Fibroblast of lung (primary cell): ENCODE data around the gene KCNE3. TPM values are rescaled to one million over a fixed set of nuclear protein-coding genes. Genes with fewer than 3 reads are reported as not detected.

Experiments used
- DNase-seq, 2 donors: peaks; one replicate each; pipeline versions ENCODE4 v3.0.0 to v3.0.0-alpha.2; 2010; ENCODE audit warnings: low read depth in 2 of 2
- H2AFZ ChIP-seq: 2 replicates; pipeline ENCODE4 v1.5.1; 2012; ENCODE audit warnings: low read length, control low read depth, inconsistent platforms
- H3K27ac ChIP-seq: 2 replicates; pipeline ENCODE4 v1.5.1; 2011; ENCODE audit warnings: low read length, control low read depth; ENCODE audit not compliant: insufficient read depth
- H3K27me3 ChIP-seq: 2 replicates; pipeline ENCODE4 v1.5.1; 2011; ENCODE audit warnings: mild to moderate bottlenecking, low read length; ENCODE audit not compliant: control insufficient read depth, insufficient read depth
- H3K36me3 ChIP-seq: 2 replicates; pipeline ENCODE4 v1.5.1; 2011; ENCODE audit warnings: low read length; ENCODE audit not compliant: control insufficient read depth, insufficient read depth
- H3K4me1 ChIP-seq: 2 replicates; pipeline ENCODE4 v1.5.1; 2011; ENCODE audit warnings: low read length; ENCODE audit not compliant: control insufficient read depth, insufficient read depth; ENCODE audit errors: extremely low read depth
- H3K4me2 ChIP-seq: 2 replicates; pipeline ENCODE4 v1.5.1; 2011; ENCODE audit warnings: low read length, control low read depth; ENCODE audit not compliant: insufficient read depth; ENCODE audit errors: extremely low read depth
- H3K4me3 ChIP-seq, 4 experiments: fragments of 200-600 bp in 1 of 4; sonication (generic) in 1 of 4; replicated peaks in 1 of 4; 2 replicates each; pipeline ENCODE4 v1.5.1; 2011 to 2016; ENCODE audit warnings: low read length in 4 of 4, low read depth in 3 of 4, mild to moderate bottlenecking in 3 of 4, control low read depth in 2 of 4, inconsistent platforms in 1 of 4, mixed read lengths in 1 of 4; ENCODE audit not compliant: insufficient read depth in 1 of 4; ENCODE audit errors: control extremely low read depth in 1 of 4
- H3K79me2 ChIP-seq: 2 replicates; pipeline ENCODE4 v1.5.1; 2012; ENCODE audit warnings: mild to moderate bottlenecking, low read length, inconsistent platforms; ENCODE audit not compliant: control insufficient read depth, insufficient read depth
- H3K9ac ChIP-seq: 2 replicates; pipeline ENCODE4 v1.5.1; 2011; ENCODE audit warnings: mild to moderate bottlenecking, low read length, control low read depth; ENCODE audit not compliant: insufficient read depth
- H3K9me3 ChIP-seq: 2 replicates; pipeline ENCODE4 v1.5.1; 2012; ENCODE audit warnings: low read depth, low read length; ENCODE audit not compliant: control insufficient read depth, insufficient read depth
- H4K20me1 ChIP-seq: 2 replicates; pipeline ENCODE4 v1.5.1; 2011; ENCODE audit warnings: low read length; ENCODE audit not compliant: control insufficient read depth, insufficient read depth; ENCODE audit errors: extremely low read depth
- CTCF ChIP-seq, 2 donors: IDR thresholded peaks in 1 of 2; conservative IDR thresholded peaks in 1 of 2; 1 replicate in 1 of 2; 2 replicates in 1 of 2; pipeline ENCODE4 v1.5.1; 2011 to 2012; ENCODE audit warnings: low read length in 2 of 2, control low read depth in 1 of 2, inconsistent platforms in 1 of 2, low read depth in 1 of 2, mild to moderate bottlenecking in 1 of 2
- EZH2 ChIP-seq: IDR thresholded peaks from 2 replicates; pipeline ENCODE4 v1.5.1; 2012; ENCODE audit warnings: low read length, control low read depth, mild to moderate bottlenecking; ENCODE audit errors: missing control alignments
- polyA plus RNA-seq, 2 donors: library from polyadenylated mRNA; depleted of rRNA in 1 of 2; stranded (reverse) in 1 of 2; unstranded in 1 of 2; fragments of >200 nt; gene quantifications; 2 replicates each; pipeline ENCODE4 v1.2.1, GENCODE V29; 2011 to 2012; ENCODE audit warnings: missing spikeins in 1 of 2
- total RNA-seq: library from RNA; depleted of rRNA; stranded (reverse); fragments of >200 nt; gene quantifications from 2 replicates; pipeline ENCODE4 v1.2.1, GENCODE V29; 2014

Gene KCNE3
- total and polyA plus RNA-seq, 2 donors (not counting 1 experiment from before 2014, with no cell fraction given) = 0.25 to 6.4 TPM

- TF ChIP-seq CTCF (conservative IDR thresholded peaks at IDR 0.05 in 1 of 2, IDR thresholded peaks at IDR 0.05 in 1 of 2; ENCODE audit: low read depth in 1 of 2, low read length in 2 of 2) (no peak), EZH2 (no peak)
- no peak for DNase-seq
- Histone ChIP-seq H3K79me2 (no peaks in the 10 kb centered on the region), H3K4me2 (no peak overlapping the region), H3K9me3 (no peaks in the 10 kb centered on the region), H4K20me1 (no peaks in the 10 kb centered on the region), H3K4me1 (no peaks in the 10 kb centered on the region), H3K36me3 (no peaks in the 10 kb centered on the region), H3K4me3 (no peak overlapping the region), H3K27me3 (no peaks in the 10 kb centered on the region), H3K9ac (no peak overlapping the region), H2AFZ (no peak overlapping the region), H3K27ac (no peak overlapping the region)
These were observed 54.5 kb downstream of the KCNE3 start for GRCh38 chr11:74412733-74413359.

- H3K9me3 ChIP-seq = no peaks in the 10 kb centered on the region
- H3K79me2 ChIP-seq = no peaks in the 10 kb centered on the region
- H3K4me1 ChIP-seq = no peaks in the 10 kb centered on the region
- H3K4me3 ChIP-seq = no peak overlapping the region
- H2AFZ ChIP-seq = no peak overlapping the region
- no peaks in the 10 kb centered on the region for H3K27me3 ChIP-seq
- TF ChIP-seq CTCF (conservative IDR thresholded peaks at IDR 0.05 in 1 of 2, IDR thresholded peaks at IDR 0.05 in 1 of 2; ENCODE audit: low read depth in 1 of 2, low read length in 2 of 2) (no peak), EZH2 (no peak)
- H3K27ac ChIP-seq = no peak overlapping the region
- no peaks in the 10 kb centered on the region for H3K36me3 ChIP-seq
- H3K9ac ChIP-seq = no peak overlapping the region
- no peak for DNase-seq
- no peaks in the 10 kb centered on the region for H4K20me1 ChIP-seq
- no peak overlapping the region for H3K4me2 ChIP-seq
These were observed 55.0 kb downstream of the KCNE3 start for GRCh38 chr11:74412321-74412720.

- no peak for DNase-seq
- H3K4me3 ChIP-seq = no peak overlapping the region
- H3K4me1 ChIP-seq = no peaks in the 10 kb centered on the region
- H3K36me3 ChIP-seq = no peaks in the 10 kb centered on the region
- no peaks in the 10 kb centered on the region for H4K20me1 ChIP-seq
- no peaks in the 10 kb centered on the region for H3K9me3 ChIP-seq
- H3K27ac ChIP-seq = no peak overlapping the region
- no peak overlapping the region for H3K4me2 ChIP-seq
- TF ChIP-seq CTCF (conservative IDR thresholded peaks at IDR 0.05 in 1 of 2, IDR thresholded peaks at IDR 0.05 in 1 of 2; ENCODE audit: low read depth in 1 of 2, low read length in 2 of 2) (no peak), EZH2 (no peak)
- no peaks in the 10 kb centered on the region for H3K79me2 ChIP-seq
- H3K27me3 ChIP-seq = no peaks in the 10 kb centered on the region
- H3K9ac ChIP-seq = no peak overlapping the region
- no peak overlapping the region for H2AFZ ChIP-seq
These were observed 57.7 kb downstream of the KCNE3 start for GRCh38 chr11:74409633-74410032.

Other genes starting within 250 kb of the KCNE3 start
- 4.1 and 5.1 TPM in 2 replicates for gene P4HA3, start 155.9 kb downstream of the KCNE3 start, total RNA-seq
- gene P4HA3, start 155.9 kb downstream of the KCNE3 start, polyA plus RNA-seq = 2.2 and 3.1 TPM in 2 replicates
- 3.1 and 4.1 TPM in 2 replicates for gene PGM2L1, start 69.1 kb downstream of the KCNE3 start, total RNA-seq
- gene PGM2L1, start 69.1 kb downstream of the KCNE3 start, polyA plus RNA-seq = 1.3 and 1.4 TPM in 2 replicates
- 1.8 and 2.8 TPM in 2 replicates for gene LIPT2, start 26.2 kb upstream of the KCNE3 start, total RNA-seq
- gene LIPT2, start 26.2 kb upstream of the KCNE3 start, polyA plus RNA-seq = 0.76 and 1.8 TPM in 2 replicates
- 9.1 and 12.8 TPM in 2 replicates for gene POLD3, start 125.0 kb upstream of the KCNE3 start, total RNA-seq
- gene POLD3, start 125.0 kb upstream of the KCNE3 start, polyA plus RNA-seq = 13.7 and 19.6 TPM in 2 replicates